Measurements from ENCODE around the gene TM4SF1. TPM values are rescaled to one million over a fixed set of nuclear protein-coding genes. Genes with fewer than 3 reads are reported as not detected.

The TM4SF1 gene
- total RNA-seq, 1 experiment from 2014 or later, result 0.66 TPM

- intact Hi-C loops (cut with micrococcal nuclease), result no loop called here
- CTCF ChIA-PET, result no interaction called here
These were observed 8.3 kb upstream of the TM4SF1 start for GRCh38 chr3:149385617-149386298.

More at GRCh38 chr3:149385617-149386298, 8.3 kb upstream of the TM4SF1 start:
- Histone ChIP-seq H3K9me3 (ENCODE audit: control insufficient read depth in 1 of 2, insufficient read depth in 1 of 2, low read depth in 1 of 2, low read length in 2 of 2) (no peaks in the 10 kb centered on the region; a peak in 1 of 4 replicates), H3K79me2 (ENCODE audit: insufficient read depth, low read length) (no peaks in the 10 kb centered on the region), H4K20me1 (ENCODE audit: insufficient read depth) (no peaks in the 10 kb centered on the region), H3K4me2 (ENCODE audit: low read length) (peak overlapping the region; percentile 69), H3K36me3 (ENCODE audit: control insufficient read depth in 1 of 2, insufficient read depth in 2 of 2, low read length in 2 of 2) (0 out of 4 replicates have a peak, but pooled peaks cover 0 to 5% of the 10 kb centered on the region in 2 experiments), H3K27ac (ENCODE audit: low read depth, low read length) (peak overlapping the region; percentile 47; the same call in 1 of the 2 replicates), H3K4me3 (replicated peaks in 1 of 2; ENCODE audit: low read depth in 1 of 2, low read length in 2 of 2) (no peak overlapping the region; a peak in 1 of 4 replicates), H3K9me2 (ENCODE audit: insufficient read depth) (no peaks in the 10 kb centered on the region), H2AFZ (ENCODE audit: low read depth, low read length, poor library complexity, severe bottlenecking) (no peak overlapping the region), H3K4me1 (ENCODE audit: control insufficient read depth in 1 of 2, insufficient read depth in 2 of 2, low read length in 2 of 2) (peaks cover 20 to 56% of the 10 kb centered on the region in 2 experiments), H3K9ac (ENCODE audit: low read length) (peak overlapping the region; percentile 49), H3K27me3 (ENCODE audit: insufficient read depth, low read length) (peaks cover 3% of the 10 kb centered on the region; the same call in 1 of the 2 replicates)
- no TSS peak for BruUV-seq (replicated peaks)
- ChIA-PET POLR2A (no interaction called here), RAD21 (ENCODE audit: low non-redundant PET in 1 of 2, low total read pairs in 2 of 2, uncharacterized antibody in 2 of 2, unreplicated experiment in 2 of 2) (no interaction called here)
- ATAC-seq (no peak), DNase-seq (ENCODE audit: low read depth, low spot score) (no peak)
- TF ChIP-seq EZH2phosphoT487 (IDR thresholded peaks at IDR 0.05; ENCODE audit: borderline replicate concordance) (no peak), SRF (IDR thresholded peaks at IDR 0.05; ENCODE audit: low read depth) (no peak), ATF3 (IDR thresholded peaks at IDR 0.05) (no peak), MAX (IDR thresholded peaks at IDR 0.05) (no peak), ZNF274 (IDR thresholded peaks at IDR 0.05; ENCODE audit: low read depth, low read length) (no peak), REST (IDR thresholded peaks at IDR 0.05; ENCODE audit: low read depth) (no peak), SP1 (IDR thresholded peaks at IDR 0.05; ENCODE audit: low read depth) (no peak), SIN3A (IDR thresholded peaks at IDR 0.05; ENCODE audit: low read depth) (no peak), POLR2AphosphoS5 (IDR thresholded peaks at IDR 0.05; ENCODE audit: low read depth, low read length) (no peak)
